DOHH2 (cell line): Measurements from ENCODE around the gene COG4.
"Not testable (repeated sequence)": the region's sequence is repeated elsewhere in the genome, so short reads cannot be mapped to it uniquely, and the experiment has no call there.

Experiments used
- H3F3A ChIP-seq: fragments of 200-600 bp; sonication (generic), shearing (Covaris generic); 2 replicates; pipeline ENCODE4 v1.6.0; 2016; ENCODE audit warnings: antibody characterized with exemption, mild to moderate bottlenecking; ENCODE audit not compliant: control insufficient read depth, insufficient read depth
- H3K27ac ChIP-seq: fragments of 200-600 bp; sonication (generic); 2 replicates; pipeline ENCODE4 v1.5.1; 2014; ENCODE audit warnings: low read depth, mild to moderate bottlenecking, low read length, moderate library complexity
- H3K27me3 ChIP-seq: fragments of 200-600 bp; sonication (generic); 2 replicates; pipeline ENCODE4 v1.6.1; 2014; ENCODE audit warnings: mild to moderate bottlenecking, low read length, mixed read lengths; ENCODE audit not compliant: control insufficient read depth
- H3K36me3 ChIP-seq: fragments of 200-600 bp; sonication (generic); 2 replicates; pipeline ENCODE4 v1.6.1; 2014; ENCODE audit warnings: mild to moderate bottlenecking, low read length, moderate library complexity, mixed read lengths; ENCODE audit not compliant: control insufficient read depth
- H3K4me1 ChIP-seq: fragments of 200-600 bp; sonication (generic); 2 replicates; pipeline ENCODE4 v1.6.1; 2014; ENCODE audit warnings: mild to moderate bottlenecking, low read length, mixed read lengths; ENCODE audit not compliant: control insufficient read depth
- H3K4me2 ChIP-seq: fragments of 200-600 bp; sonication (generic); 2 replicates; pipeline ENCODE4 v1.6.0; 2014; ENCODE audit warnings: mild to moderate bottlenecking, low read length, moderate library complexity
- H3K4me3 ChIP-seq: fragments of 200-600 bp; sonication (generic); 2 replicates; pipeline ENCODE4 v1.5.1; 2014; ENCODE audit warnings: mild to moderate bottlenecking, low read length, mixed read lengths
- H3K79me2 ChIP-seq: fragments of 200-600 bp; sonication (generic); 2 replicates; pipeline ENCODE4 v1.6.1; 2014; ENCODE audit warnings: mild to moderate bottlenecking, low read length, mixed read lengths; ENCODE audit not compliant: control insufficient read depth
- H3K9me2 ChIP-seq: fragments of 200-600 bp; sonication (generic); replicated peaks from 2 replicates; pipeline ENCODE4 v1.6.1; 2014; ENCODE audit warnings: mild to moderate bottlenecking, low read length, mixed read lengths; ENCODE audit not compliant: control insufficient read depth
- H3K9me3 ChIP-seq: fragments of 200-600 bp; sonication (generic); 2 replicates; pipeline ENCODE4 v1.6.1; 2014; ENCODE audit warnings: antibody characterized with exemption, low read length, mixed read lengths; ENCODE audit not compliant: control insufficient read depth, insufficient read depth
- H4K20me1 ChIP-seq: fragments of 200-600 bp; sonication (generic); 2 replicates; pipeline ENCODE4 v1.6.0; 2014; ENCODE audit warnings: low read depth, mild to moderate bottlenecking, antibody characterized with exemption, low read length, moderate library complexity; ENCODE audit not compliant: control insufficient read depth, insufficient read depth
- EZH2phosphoT487 ChIP-seq: fragments of 200-600 bp; sonication (generic); IDR thresholded peaks from 2 replicates; pipeline ENCODE4 v1.6.1; 2017; ENCODE audit warnings: borderline replicate concordance, mild to moderate bottlenecking, antibody characterized with exemption, low read length, moderate library complexity, mixed read lengths
- TF ChIP-seq, protein P1 (sequence below): fragments of 200-600 bp; sonication (generic); IDR thresholded peaks from one replicate; pipeline ENCODE4 v1.5.1; 2014; ENCODE audit warnings: antibody characterized with exemption, mild to moderate bottlenecking, low read depth, low read length; ENCODE audit not compliant: poor library complexity, severe bottlenecking

The COG4 gene

DNA sequence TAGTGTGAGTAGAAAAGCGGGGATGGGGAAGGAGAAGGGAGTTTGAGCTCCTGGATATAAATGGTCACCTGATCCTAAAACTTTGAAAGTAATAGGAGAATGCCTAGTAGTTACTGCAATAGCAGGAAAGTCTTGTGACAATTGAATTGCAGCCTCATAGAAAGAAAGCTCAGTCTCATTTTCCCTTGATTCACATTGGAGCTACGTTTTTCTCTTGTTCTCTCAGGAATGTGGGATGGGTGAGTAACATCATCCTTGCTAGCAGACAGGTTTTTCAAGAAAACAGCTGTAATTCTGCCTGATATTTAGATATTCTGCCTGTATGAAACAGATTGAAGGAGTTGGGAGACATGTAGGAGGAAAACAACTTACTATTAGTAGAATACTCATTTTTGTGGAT is 25.6 kb upstream of the COG4 start:
- no peak overlapping the region for H3K27ac ChIP-seq
- no peaks in the 10 kb centered on the region for H3K9me3 ChIP-seq
- H3K4me2 ChIP-seq: no peak overlapping the region
- H3K9me2 ChIP-seq: no peaks in the 10 kb centered on the region
- no peak for TF ChIP-seq EZH2phosphoT487
- TF ChIP-seq, protein P1, sequence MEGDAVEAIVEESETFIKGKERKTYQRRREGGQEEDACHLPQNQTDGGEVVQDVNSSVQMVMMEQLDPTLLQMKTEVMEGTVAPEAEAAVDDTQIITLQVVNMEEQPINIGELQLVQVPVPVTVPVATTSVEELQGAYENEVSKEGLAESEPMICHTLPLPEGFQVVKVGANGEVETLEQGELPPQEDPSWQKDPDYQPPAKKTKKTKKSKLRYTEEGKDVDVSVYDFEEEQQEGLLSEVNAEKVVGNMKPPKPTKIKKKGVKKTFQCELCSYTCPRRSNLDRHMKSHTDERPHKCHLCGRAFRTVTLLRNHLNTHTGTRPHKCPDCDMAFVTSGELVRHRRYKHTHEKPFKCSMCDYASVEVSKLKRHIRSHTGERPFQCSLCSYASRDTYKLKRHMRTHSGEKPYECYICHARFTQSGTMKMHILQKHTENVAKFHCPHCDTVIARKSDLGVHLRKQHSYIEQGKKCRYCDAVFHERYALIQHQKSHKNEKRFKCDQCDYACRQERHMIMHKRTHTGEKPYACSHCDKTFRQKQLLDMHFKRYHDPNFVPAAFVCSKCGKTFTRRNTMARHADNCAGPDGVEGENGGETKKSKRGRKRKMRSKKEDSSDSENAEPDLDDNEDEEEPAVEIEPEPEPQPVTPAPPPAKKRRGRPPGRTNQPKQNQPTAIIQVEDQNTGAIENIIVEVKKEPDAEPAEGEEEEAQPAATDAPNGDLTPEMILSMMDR: no peak
- no peaks in the 10 kb centered on the region for H3K27me3 ChIP-seq
- H3K79me2 ChIP-seq: peaks cover 87% of the 10 kb centered on the region
- peaks cover 95% of the 10 kb centered on the region for H3K36me3 ChIP-seq
- no peak overlapping the region for H3K4me3 ChIP-seq
- H4K20me1 ChIP-seq: peaks cover 28% of the 10 kb centered on the region
- H3K4me1 ChIP-seq: no peaks in the 10 kb centered on the region
- H3F3A ChIP-seq: peaks cover 2% of the 10 kb centered on the region; the same call in 1 of the 2 replicates

DNA sequence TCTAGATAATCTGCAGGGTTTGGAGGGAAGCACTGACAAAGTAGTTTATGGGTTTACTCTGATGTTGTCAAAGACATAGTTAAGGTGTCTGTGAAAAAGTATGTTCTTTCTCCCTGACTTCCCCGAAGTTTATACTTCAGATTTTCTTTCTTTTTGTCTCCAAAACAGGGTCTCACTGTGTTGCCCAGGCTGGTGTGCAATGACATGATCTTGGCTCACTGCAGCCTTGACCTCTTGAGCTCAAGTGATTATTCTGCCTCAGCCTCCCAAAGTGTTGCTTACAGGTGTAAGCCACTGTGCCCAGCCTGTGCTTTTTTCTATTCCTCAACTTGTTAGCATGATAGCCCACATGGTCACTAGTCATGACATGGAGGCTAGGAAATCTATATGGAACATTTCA is 21.2 kb upstream of the COG4 start:
- Histone ChIP-seq H3K9me3 (no peaks in the 10 kb centered on the region), H3K27me3 (no peaks in the 10 kb centered on the region), H3F3A (peaks cover 8% of the 10 kb centered on the region), H3K79me2 (peaks cover 92% of the 10 kb centered on the region), H3K9me2 (no peaks in the 10 kb centered on the region), H4K20me1 (peaks cover 39% of the 10 kb centered on the region), H3K27ac (no peak overlapping the region), H3K36me3 (peaks cover 96% of the 10 kb centered on the region), H3K4me2 (no peak overlapping the region), H3K4me1 (no peaks in the 10 kb centered on the region), H3K4me3 (no peak overlapping the region)
- no peak for TF ChIP-seq EZH2phosphoT487
- TF ChIP-seq, protein P1: no peak

DNA sequence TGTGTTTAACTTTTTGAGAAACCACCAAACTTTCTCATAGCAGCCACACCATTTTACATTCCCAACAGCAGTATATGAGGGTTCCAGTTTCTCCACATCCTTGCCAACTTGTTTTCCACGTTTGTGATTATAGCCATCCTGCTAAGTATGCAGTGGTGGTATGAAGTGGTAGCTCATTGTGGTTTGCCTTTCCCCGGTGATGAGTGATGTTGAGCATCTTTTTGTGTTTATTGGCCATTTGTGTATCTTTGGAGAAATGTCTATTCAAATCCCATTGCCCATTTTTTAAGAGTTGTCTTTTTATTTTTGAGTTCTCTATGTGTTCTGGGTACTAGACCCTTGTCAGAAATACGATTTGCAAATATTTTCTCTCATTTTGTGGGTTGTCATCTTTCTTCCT is 17.6 kb upstream of the COG4 start:
- no peaks in the 10 kb centered on the region for H3K9me3 ChIP-seq
- H3K79me2 ChIP-seq: peaks cover 94% of the 10 kb centered on the region
- no peaks in the 10 kb centered on the region for H3K27me3 ChIP-seq
- H3K27ac ChIP-seq: no peak overlapping the region
- TF ChIP-seq, protein P1: no peak
- no peak for TF ChIP-seq EZH2phosphoT487
- H3F3A ChIP-seq: peaks cover 6% of the 10 kb centered on the region
- H3K4me2 ChIP-seq: no peak overlapping the region
- peaks cover 96% of the 10 kb centered on the region for H3K36me3 ChIP-seq
- no peak overlapping the region for H3K4me3 ChIP-seq
- peaks cover 30% of the 10 kb centered on the region for H4K20me1 ChIP-seq
- H3K4me1 ChIP-seq: no peaks in the 10 kb centered on the region
- no peaks in the 10 kb centered on the region for H3K9me2 ChIP-seq

DNA sequence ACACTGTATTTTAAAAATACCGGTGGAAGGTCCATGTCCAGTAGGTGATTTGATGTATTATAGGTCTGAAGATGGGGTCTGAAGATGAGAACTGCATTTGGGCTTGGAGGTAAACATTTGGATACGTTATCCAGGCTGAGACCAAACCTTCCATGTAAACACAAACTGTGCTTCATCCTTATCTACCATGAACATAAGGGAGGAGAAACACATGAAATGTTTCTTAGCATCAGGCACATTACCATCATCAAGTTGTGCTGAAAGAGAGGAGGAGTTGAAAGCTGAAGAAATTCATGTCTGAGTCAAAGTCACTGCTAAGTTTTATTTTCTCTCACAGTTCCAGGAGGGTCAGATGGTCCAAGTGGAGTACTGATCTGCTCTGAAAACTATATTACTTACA is 11.6 kb upstream of the COG4 start:
- Histone ChIP-seq H3F3A (peaks cover 21% of the 10 kb centered on the region), H3K4me2 (no peak overlapping the region), H3K36me3 (peaks cover 96% of the 10 kb centered on the region), H3K79me2 (peaks cover 98% of the 10 kb centered on the region), H3K27me3 (no peaks in the 10 kb centered on the region), H3K4me1 (no peaks in the 10 kb centered on the region), H4K20me1 (peaks cover 34% of the 10 kb centered on the region), H3K9me3 (no peaks in the 10 kb centered on the region), H3K9me2 (no peaks in the 10 kb centered on the region), H3K27ac (no peak overlapping the region), H3K4me3 (no peak overlapping the region)
- no peak for TF ChIP-seq EZH2phosphoT487
- TF ChIP-seq, protein P1: no peak

DNA sequence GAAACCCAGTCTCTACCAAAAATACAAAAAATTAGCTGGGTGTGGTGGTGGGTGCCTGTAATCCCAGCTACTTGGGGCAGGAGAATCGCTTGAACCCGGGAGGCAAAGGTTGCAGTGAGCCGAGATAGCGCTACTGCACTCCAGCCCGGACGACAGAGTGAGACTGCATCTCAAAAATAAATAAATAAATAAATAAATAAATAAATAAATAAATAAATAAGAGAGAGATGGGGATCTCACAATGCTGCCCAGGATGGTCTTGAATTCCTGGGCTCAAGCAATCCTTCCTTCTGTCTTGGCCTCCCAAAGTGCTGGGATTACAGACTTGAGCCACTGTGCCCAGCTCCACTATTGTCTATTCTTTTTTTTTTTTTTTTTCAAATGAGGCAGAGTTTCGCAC is 6.6 kb upstream of the COG4 start:
- H3K27me3 ChIP-seq, H3K9me3 ChIP-seq, H3K4me2 ChIP-seq, H3K9me2 ChIP-seq, H3K27ac ChIP-seq, H3K4me3 ChIP-seq: not testable (repeated sequence)
- peaks cover 36% of the 10 kb centered on the region for H3K4me1 ChIP-seq
- H4K20me1 ChIP-seq: peaks cover 54% of the 10 kb centered on the region
- H3K36me3 ChIP-seq: peaks cover 99% of the 10 kb centered on the region
- H3K79me2 ChIP-seq: peaks cover 100% of the 10 kb centered on the region
- peaks cover 34% of the 10 kb centered on the region for H3F3A ChIP-seq
